SK-N-SH treated with all-trans-retinoic acid at 6 μM for 48 hours (cell line): ENCODE measurements around the gene POU2F3.
A peak's percentile ranks its signal among the peaks of the same experiment; 100 is the strongest.

Experiments used
- ATAC-seq: fragments of 200-7000 bp; cut with Tn5 transposase; 3 replicates; pipeline ENCODE4 v1.9.1; 2020; ENCODE audit warnings: mild to moderate bottlenecking, moderate library complexity
- ARNTL ChIP-seq: fragments of 450-650 bp; formaldehyde crosslinking; IDR thresholded peaks from 2 replicates; pipeline ENCODE4 v1.5.0; 2020; ENCODE audit warnings: low read depth, mild to moderate bottlenecking, moderate library complexity, borderline replicate concordance
- BACH2 ChIP-seq: fragments of 250-450 bp; sonication (Bioruptor Pico); IDR thresholded peaks from 2 replicates; pipeline ENCODE4 v1.9.0; 2021; ENCODE audit warnings: mild to moderate bottlenecking, borderline replicate concordance
- CSDC2 ChIP-seq: fragments of 250-450 bp; sonication (Bioruptor Pico); IDR thresholded peaks from 2 replicates; pipeline ENCODE4 v1.5.0; 2020; ENCODE audit warnings: mild to moderate bottlenecking, moderate library complexity
- ESRRG ChIP-seq: fragments of 250-450 bp; sonication (Bioruptor Pico); IDR thresholded peaks from 2 replicates; pipeline ENCODE4 v1.6.1; 2021; ENCODE audit warnings: mild to moderate bottlenecking
- GLIS3 ChIP-seq: fragments of 250-450 bp; sonication (Bioruptor Pico); IDR thresholded peaks from 2 replicates; pipeline ENCODE4 v1.5.0; 2020; ENCODE audit warnings: mild to moderate bottlenecking, moderate library complexity
- OSR1 ChIP-seq: fragments of 250-450 bp; sonication (Bioruptor Pico); IDR thresholded peaks from 2 replicates; pipeline ENCODE4 v1.8.0; 2022; ENCODE audit warnings: moderate library complexity, mild to moderate bottlenecking, inconsistent platforms
- PPARA ChIP-seq: fragments of 250-450 bp; sonication (Bioruptor Pico); IDR thresholded peaks from 2 replicates; pipeline ENCODE4 v1.5.0; 2020; ENCODE audit warnings: mild to moderate bottlenecking, borderline replicate concordance
- RARB ChIP-seq: fragments of 250-450 bp; sonication (Bioruptor Pico); IDR thresholded peaks from 2 replicates; pipeline ENCODE4 v1.8.0; 2021; ENCODE audit warnings: mild to moderate bottlenecking, moderate library complexity
- SNAI2 ChIP-seq: fragments of 250-450 bp; sonication (Bioruptor Pico); IDR thresholded peaks from 2 replicates; pipeline ENCODE4 v1.5.0; 2020; ENCODE audit warnings: mild to moderate bottlenecking, moderate library complexity
- TCF4 ChIP-seq: fragments of 250-450 bp; sonication (Bioruptor Pico); IDR thresholded peaks from 2 replicates; pipeline ENCODE4 v1.8.0; 2021; ENCODE audit warnings: mild to moderate bottlenecking, moderate library complexity, borderline replicate concordance
- TOX ChIP-seq: fragments of 250-450 bp; sonication (Bioruptor Pico); IDR thresholded peaks from 2 replicates; pipeline ENCODE4 v1.8.0; 2021; ENCODE audit warnings: mild to moderate bottlenecking, moderate library complexity, borderline replicate concordance
- ZC3H10 ChIP-seq: fragments of 250-450 bp; sonication (Bioruptor Pico); IDR thresholded peaks from 2 replicates; pipeline ENCODE4 v1.5.1; 2021; ENCODE audit warnings: mild to moderate bottlenecking, moderate library complexity
- ZFP3 ChIP-seq: fragments of 250-450 bp; sonication (Bioruptor Pico); IDR thresholded peaks from 2 replicates; pipeline ENCODE4 v1.5.0; 2020; ENCODE audit warnings: mild to moderate bottlenecking, moderate library complexity
- ZFP30 ChIP-seq: fragments of 450-650 bp; formaldehyde crosslinking; IDR thresholded peaks from 2 replicates; pipeline ENCODE4 v1.5.0; 2022; ENCODE audit warnings: mild to moderate bottlenecking, moderate library complexity
- ZNF565 ChIP-seq: fragments of 450-650 bp; formaldehyde crosslinking; conservative IDR thresholded peaks from 2 replicates; pipeline ENCODE4 v1.5.0; 2020; ENCODE audit warnings: low read depth, mild to moderate bottlenecking, moderate library complexity
- ZNF70 ChIP-seq: fragments of 450-650 bp; formaldehyde crosslinking; IDR thresholded peaks from 2 replicates; pipeline ENCODE4 v1.5.0; 2020; ENCODE audit warnings: mild to moderate bottlenecking, moderate library complexity
- ZNF8 ChIP-seq: fragments of 450-650 bp; formaldehyde crosslinking; IDR thresholded peaks from 2 replicates; pipeline ENCODE4 v1.5.0; 2020; ENCODE audit warnings: mild to moderate bottlenecking, moderate library complexity
- TF ChIP-seq, protein P1 (sequence below): fragments of 250-450 bp; sonication (Bioruptor Pico); IDR thresholded peaks from 2 replicates; pipeline ENCODE4 v1.5.1; 2021; ENCODE audit warnings: mild to moderate bottlenecking, moderate library complexity
- TF ChIP-seq, protein P2 (sequence below): fragments of 250-450 bp; sonication (Bioruptor Pico); IDR thresholded peaks from 2 replicates; pipeline ENCODE4 v1.8.0; 2020; ENCODE audit warnings: mild to moderate bottlenecking, moderate library complexity, borderline replicate concordance
- TF ChIP-seq, protein P3 (sequence below): fragments of 250-450 bp; sonication (Bioruptor Pico); IDR thresholded peaks from 2 replicates; pipeline ENCODE4 v1.8.0; 2021; ENCODE audit warnings: low read depth, mild to moderate bottlenecking, moderate library complexity, borderline replicate concordance

POU2F3 gene

DNA sequence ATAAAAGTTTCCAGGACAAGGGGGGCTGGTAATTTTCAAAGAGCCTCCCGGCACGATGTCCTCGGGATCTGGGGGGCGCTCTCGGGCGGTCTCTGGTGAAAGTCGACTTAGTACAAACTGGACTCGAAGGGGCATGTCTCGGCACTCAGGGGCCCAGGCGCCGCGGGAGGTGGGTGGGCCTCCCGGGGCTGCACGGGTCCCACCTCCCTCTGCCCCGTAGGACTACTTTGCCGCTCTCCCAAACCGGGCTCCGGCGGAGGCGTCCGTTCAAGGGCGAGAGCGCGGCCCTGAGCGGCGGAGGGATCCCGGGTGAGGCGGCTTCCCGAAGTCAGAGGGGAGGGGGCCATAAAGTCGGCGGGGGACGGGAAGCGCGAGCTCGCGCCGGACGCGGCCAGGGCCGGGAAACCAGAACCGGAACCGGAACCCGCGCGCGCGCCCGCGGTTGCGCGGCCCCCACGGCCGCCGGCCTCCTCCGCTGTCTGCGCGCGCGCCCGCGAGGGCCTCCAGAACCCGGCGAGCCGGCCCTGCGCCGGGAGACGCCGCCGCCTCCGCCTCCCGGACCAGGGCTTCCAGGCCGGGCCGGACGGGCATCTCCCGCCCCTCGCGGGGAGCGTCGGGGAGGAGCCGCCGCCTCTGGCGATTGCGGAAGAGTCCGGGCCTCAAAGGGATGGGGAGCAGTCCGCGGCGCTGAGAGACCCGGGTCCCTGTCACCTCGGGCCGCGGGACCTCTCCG, 96.1 kb downstream of the POU2F3 start, which contains the start of gene ARHGEF12 (continued):
- TF ChIP-seq, protein P1, sequence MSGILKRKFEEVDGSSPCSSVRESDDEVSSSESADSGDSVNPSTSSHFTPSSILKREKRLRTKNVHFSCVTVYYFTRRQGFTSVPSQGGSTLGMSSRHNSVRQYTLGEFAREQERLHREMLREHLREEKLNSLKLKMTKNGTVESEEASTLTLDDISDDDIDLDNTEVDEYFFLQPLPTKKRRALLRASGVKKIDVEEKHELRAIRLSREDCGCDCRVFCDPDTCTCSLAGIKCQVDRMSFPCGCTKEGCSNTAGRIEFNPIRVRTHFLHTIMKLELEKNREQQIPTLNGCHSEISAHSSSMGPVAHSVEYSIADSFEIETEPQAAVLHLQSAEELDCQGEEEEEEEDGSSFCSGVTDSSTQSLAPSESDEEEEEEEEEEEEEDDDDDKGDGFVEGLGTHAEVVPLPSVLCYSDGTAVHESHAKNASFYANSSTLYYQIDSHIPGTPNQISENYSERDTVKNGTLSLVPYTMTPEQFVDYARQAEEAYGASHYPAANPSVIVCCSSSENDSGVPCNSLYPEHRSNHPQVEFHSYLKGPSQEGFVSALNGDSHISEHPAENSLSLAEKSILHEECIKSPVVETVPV (CRISPR knock-in tag), result peak; percentile 69; the same call in 1 of the 2 replicates
- TF ChIP-seq ESRRG (CRISPR knock-in tag) (peak; percentile 88), CSDC2 (CRISPR knock-in tag) (no peak; the same call in 1 of the 2 replicates), OSR1 (no peak), ZNF70 (CRISPR knock-in tag) (0 out of 2 replicates have a peak, but pooled peaks have one; percentile 5), ARNTL (CRISPR knock-in tag) (no peak), TCF4 (CRISPR knock-in tag) (no peak; the same call in 1 of the 2 replicates), RARB (CRISPR knock-in tag) (no peak)
- TF ChIP-seq, protein P2, sequence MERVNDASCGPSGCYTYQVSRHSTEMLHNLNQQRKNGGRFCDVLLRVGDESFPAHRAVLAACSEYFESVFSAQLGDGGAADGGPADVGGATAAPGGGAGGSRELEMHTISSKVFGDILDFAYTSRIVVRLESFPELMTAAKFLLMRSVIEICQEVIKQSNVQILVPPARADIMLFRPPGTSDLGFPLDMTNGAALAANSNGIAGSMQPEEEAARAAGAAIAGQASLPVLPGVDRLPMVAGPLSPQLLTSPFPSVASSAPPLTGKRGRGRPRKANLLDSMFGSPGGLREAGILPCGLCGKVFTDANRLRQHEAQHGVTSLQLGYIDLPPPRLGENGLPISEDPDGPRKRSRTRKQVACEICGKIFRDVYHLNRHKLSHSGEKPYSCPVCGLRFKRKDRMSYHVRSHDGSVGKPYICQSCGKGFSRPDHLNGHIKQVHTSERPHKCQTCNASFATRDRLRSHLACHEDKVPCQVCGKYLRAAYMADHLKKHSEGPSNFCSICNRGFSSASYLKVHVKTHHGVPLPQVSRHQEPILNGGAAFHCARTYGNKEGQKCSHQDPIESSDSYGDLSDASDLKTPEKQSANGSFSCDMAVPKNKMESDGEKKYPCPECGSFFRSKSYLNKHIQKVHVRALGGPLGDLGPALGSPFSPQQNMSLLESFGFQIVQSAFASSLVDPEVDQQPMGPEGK (CRISPR knock-in tag), result peak; percentile 94

DNA sequence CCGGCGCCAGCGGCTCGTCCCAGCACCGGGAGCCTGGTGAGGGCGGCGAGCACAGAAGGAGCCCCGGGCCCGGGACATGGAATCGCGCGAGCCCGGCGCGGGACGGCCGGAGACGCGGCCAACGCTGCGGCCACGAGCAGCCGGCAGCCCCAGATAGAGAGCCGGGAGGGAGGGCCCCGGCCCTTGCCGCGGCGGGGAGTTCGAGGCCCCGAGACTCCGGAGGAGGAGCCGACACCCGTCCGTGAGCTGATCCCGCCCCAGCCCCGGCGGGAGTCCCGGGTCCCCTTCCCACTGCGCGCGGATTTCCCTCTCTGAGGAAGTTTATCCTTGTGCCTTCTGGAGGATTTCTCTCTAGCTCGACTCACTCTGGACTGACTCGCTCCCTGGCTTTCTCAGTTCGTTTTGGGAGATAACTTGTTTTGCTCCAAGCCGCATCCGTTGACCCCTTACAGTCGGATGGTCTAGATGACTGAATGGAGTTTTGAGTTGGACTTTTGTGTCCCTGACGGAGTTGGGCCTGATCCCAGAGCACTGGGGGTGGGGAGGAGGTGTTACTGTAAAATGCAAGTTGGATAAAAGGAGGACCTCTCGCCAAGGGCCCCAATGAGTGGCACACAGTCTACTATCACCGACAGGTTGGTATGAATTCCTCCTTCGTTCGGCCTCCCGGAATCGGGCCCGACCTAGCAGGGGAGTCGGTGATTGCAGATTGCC, 96.9 kb downstream of the POU2F3 start:
- peak; percentile 39 for ATAC-seq

DNA sequence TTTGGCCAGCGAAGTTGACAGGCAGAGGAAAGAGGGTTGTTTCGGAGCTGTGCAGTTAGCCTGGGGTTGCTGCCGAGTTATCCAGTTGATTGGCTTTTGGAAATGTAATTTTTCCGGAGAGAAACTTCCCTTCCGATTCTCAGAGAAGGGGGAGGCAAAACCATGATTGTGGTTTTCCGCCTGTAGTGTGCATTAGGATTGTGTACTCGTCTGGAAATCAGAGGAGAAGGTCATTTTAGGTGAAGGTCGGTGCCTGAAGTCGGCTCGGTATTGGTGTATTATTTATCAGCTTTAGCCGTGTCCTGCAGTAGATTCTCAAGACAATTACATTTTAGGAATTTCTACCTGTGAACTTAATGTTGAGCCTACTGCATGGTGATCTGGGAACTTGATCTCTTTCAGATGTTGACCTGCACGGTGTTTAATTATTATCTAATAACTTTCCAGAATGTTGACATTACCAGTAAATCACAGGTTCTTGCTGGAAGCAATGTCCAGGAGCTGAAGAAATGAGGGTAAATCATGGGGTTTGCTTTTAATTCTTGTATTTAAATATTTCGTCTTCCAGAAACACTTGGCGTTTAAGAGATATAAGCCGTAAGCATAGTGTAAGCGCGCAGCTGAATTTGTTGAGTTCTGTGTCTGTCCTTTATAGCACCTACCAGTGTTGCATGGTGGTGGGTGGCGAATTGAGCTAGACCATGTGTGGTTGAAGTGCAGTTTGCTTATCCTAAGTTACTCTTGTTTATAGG, 97.6 kb downstream of the POU2F3 start:
- ATAC-seq, result peak; percentile 25
- TF ChIP-seq, protein P1 (CRISPR knock-in tag), result no peak
- TF ChIP-seq TCF4 (CRISPR knock-in tag), result no peak

More for the DNA sequence above, 96.9 kb downstream of the POU2F3 start:
- TF ChIP-seq OSR1 (no peak), BACH2 (CRISPR knock-in tag) (no peak), ZNF8 (CRISPR knock-in tag) (no peak), ZNF565 (CRISPR knock-in tag) (no peak), ZNF70 (CRISPR knock-in tag) (no peak), RARB (CRISPR knock-in tag) (no peak), ARNTL (CRISPR knock-in tag) (no peak), ESRRG (CRISPR knock-in tag) (no peak)

DNA sequence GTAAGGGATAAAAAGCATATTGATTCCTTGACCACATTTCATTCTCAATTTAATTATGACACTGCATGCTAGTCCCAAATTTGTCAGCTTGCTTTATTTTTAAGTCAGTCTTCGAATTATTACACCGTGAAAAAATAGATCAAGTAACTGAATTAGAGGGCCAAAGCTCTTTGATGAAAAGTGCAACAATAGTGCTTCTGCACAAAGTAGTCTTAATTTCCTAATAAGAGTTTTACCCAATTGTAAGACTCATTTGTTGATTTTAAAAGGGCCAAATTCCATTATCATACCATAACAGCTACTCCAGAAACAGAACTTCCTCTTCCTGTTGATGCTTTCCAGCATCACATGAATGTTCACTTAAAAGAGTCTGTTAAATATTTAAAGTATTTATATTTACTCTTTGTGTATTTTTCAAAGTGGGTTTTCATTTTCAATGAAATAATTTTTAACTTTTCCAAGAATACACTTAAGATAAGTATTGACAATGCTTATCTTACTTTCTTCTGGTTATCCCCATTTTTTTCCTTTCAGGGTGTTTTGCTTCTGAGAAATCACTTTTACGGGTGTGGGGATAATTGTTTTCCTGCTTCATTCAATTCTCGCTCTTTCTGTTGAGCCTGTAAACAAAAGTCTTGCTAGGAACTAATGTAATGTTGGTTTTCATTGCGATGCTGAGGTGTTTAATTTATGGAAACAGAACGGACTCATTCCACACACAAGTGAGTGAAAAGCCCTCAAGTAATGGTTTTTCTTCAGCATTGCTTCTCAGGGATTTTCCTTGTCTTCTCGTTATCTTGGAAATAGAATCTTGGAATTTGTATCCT, 98.4 kb downstream of the POU2F3 start:
- TF ChIP-seq ZFP3 (CRISPR knock-in tag), result no peak
- no peak for TF ChIP-seq RARB (CRISPR knock-in tag)
- TF ChIP-seq PPARA (CRISPR knock-in tag), result no peak
- no peak for TF ChIP-seq ZNF565 (CRISPR knock-in tag)
- TF ChIP-seq SNAI2 (CRISPR knock-in tag), result no peak
- no peak for TF ChIP-seq ZFP30 (CRISPR knock-in tag)
- TF ChIP-seq ZC3H10 (CRISPR knock-in tag), result no peak
- TF ChIP-seq CSDC2 (CRISPR knock-in tag), result no peak
- TF ChIP-seq, protein P3, sequence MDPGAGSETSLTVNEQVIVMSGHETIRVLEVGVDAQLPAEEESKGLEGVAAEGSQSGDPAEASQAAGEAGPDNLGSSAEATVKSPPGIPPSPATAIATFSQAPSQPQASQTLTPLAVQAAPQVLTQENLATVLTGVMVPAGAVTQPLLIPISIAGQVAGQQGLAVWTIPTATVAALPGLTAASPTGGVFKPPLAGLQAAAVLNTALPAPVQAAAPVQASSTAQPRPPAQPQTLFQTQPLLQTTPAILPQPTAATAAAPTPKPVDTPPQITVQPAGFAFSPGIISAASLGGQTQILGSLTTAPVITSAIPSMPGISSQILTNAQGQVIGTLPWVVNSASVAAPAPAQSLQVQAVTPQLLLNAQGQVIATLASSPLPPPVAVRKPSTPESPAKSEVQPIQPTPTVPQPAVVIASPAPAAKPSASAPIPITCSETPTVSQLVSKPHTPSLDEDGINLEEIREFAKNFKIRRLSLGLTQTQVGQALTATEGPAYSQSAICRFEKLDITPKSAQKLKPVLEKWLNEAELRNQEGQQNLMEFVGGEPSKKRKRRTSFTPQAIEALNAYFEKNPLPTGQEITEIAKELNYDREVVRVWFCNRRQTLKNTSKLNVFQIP, result no peak
- TF ChIP-seq TOX (CRISPR knock-in tag), result no peak
- TF ChIP-seq, protein P1 (CRISPR knock-in tag), result no peak
- no peak for TF ChIP-seq ZNF8 (CRISPR knock-in tag)
- TF ChIP-seq GLIS3, result no peak
- TF ChIP-seq ARNTL (CRISPR knock-in tag), result no peak
- ATAC-seq, result no peak
